ENCODE results near the gene SLCO3A1.

The SLCO3A1 gene

DNA sequence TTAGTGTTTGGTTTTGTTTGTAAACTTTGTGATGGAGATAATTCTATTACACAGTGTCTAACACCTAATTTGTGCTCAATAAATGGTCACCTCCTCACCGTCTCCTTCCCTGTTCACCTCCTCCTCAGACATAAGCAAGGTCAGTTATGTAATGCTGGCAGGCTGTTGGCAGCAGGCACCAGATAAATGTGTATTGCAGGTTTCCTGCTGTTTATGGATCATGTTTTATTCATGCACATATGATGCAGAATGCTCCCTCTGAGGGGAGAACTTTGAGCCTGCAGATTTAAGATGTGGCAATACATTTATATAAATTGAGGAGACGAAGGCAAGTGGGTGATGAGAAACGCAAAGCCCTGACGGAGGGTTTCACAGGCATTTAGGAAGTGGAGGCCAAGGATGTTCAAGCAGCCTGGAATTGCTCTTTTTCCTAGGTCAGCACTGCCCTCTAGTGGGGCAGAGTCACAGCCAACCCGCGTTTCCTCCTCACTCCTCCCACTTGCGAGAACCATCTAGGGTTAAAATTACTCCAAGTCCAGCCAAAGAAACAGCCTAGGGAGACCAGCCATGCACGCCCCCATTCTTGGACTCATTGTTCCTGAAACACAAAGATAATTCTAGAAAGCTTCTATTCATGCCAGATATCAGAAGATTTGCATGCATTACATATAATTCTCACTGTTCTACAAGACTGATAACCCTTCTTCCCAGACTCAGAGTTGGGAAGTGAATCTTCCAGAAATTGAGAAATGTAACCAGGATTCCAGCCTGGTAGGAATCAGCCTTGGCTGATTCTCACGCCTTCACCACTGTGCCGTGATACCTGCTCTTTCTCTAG is 228.7 kb downstream of the SLCO3A1 start:
- no peak overlapping the region for H3K4me3 ChIP-seq (ENCODE audit: low read length)
- peak; percentile 34 for DNase-seq (ENCODE audit: low read depth)
- TF ChIP-seq, protein P1, sequence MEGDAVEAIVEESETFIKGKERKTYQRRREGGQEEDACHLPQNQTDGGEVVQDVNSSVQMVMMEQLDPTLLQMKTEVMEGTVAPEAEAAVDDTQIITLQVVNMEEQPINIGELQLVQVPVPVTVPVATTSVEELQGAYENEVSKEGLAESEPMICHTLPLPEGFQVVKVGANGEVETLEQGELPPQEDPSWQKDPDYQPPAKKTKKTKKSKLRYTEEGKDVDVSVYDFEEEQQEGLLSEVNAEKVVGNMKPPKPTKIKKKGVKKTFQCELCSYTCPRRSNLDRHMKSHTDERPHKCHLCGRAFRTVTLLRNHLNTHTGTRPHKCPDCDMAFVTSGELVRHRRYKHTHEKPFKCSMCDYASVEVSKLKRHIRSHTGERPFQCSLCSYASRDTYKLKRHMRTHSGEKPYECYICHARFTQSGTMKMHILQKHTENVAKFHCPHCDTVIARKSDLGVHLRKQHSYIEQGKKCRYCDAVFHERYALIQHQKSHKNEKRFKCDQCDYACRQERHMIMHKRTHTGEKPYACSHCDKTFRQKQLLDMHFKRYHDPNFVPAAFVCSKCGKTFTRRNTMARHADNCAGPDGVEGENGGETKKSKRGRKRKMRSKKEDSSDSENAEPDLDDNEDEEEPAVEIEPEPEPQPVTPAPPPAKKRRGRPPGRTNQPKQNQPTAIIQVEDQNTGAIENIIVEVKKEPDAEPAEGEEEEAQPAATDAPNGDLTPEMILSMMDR (conservative IDR thresholded peaks at IDR 0.05; ENCODE audit: low read depth, low read length): peak; percentile 93

GRCh38 chr15:92083190-92083589 is 229.7 kb downstream of the SLCO3A1 start:
- H3K4me3 ChIP-seq (ENCODE audit: low read length): no peak overlapping the region
- TF ChIP-seq, protein P1 (conservative IDR thresholded peaks at IDR 0.05; ENCODE audit: low read depth, low read length): no peak
- DNase-seq (ENCODE audit: low read depth): no peak

DNA sequence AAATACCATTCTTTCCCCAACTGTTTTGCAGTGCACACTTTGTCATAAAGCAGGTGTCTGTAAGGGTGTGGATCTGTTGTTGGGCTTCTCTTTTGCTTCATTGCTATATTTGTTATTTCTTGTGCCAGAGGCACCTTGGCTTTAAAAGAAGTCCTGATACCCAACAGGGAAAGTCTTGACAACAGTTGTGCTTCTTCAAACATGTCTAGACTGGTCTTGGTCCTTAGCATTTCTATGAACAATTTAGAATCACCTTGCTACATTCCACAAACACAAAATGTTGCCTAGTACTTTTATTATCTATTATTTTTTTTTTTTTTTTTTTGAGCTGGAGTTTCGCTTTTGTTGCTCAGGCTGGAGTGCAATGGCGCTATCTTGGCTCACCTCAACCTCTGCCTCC is 233.7 kb downstream of the SLCO3A1 start:
- DNase-seq (ENCODE audit: low read depth): no peak
- TF ChIP-seq, protein P1 (conservative IDR thresholded peaks at IDR 0.05; ENCODE audit: low read depth, low read length): no peak
- H3K4me3 ChIP-seq (ENCODE audit: low read length): no peak overlapping the region

GRCh38 chr15:92091155-92091734 is 237.7 kb downstream of the SLCO3A1 start:
- no peak for DNase-seq (ENCODE audit: low read depth)
- no peak overlapping the region for H3K4me3 ChIP-seq (ENCODE audit: low read length)
- TF ChIP-seq, protein P1 (conservative IDR thresholded peaks at IDR 0.05; ENCODE audit: low read depth, low read length): peak; percentile 85

DNA sequence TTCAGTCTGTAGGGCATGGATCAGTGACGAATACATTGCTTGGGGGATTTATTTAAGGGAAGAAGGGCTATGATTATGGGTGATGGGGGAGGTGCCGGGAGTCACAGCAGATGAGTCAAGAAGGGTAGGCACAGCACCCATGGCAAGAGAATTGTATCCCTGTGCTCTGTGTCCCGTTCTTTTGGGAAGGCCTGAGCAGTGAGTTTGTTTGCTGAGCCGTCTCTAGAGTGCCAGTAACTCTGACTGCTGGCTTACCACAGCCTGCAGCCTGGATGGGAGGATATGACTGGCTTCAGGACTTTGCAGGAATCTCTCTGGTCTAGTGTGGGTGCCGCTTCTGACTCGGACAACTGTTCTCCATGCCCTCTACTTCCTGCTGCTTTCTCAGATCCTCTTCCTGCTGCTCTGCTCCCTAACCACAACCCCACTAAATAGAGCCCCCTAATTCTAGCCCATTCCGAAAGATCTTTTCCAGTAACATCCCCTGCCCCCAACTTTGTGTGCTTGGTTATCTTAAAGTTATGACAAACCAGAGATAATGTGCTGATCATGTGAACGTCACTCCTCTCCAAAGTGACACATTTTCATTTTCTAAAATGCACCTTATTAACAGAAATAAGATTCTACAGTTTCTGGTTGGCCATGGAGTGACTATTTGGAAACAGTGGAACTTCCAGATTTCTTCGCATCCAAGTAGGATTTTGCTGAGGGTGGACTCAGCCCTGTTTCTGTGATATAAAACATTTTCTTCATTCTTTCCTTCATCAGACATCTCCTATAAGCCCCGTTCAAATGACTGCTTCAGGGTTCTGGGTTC is 239.0 kb downstream of the SLCO3A1 start:
- H3K4me3 ChIP-seq (ENCODE audit: low read length): no peak overlapping the region
- TF ChIP-seq, protein P1 (conservative IDR thresholded peaks at IDR 0.05; ENCODE audit: low read depth, low read length): no peak

GRCh38 chr15:92095693-92096092 is 242.2 kb downstream of the SLCO3A1 start:
- no peak for DNase-seq (ENCODE audit: low read depth)

More for the DNA sequence above, 239.0 kb downstream of the SLCO3A1 start:
- no peak for DNase-seq (ENCODE audit: low read depth)

More at GRCh38 chr15:92095693-92096092, 242.2 kb downstream of the SLCO3A1 start:
- no peak overlapping the region for H3K4me3 ChIP-seq (ENCODE audit: low read length)
- TF ChIP-seq, protein P1 (conservative IDR thresholded peaks at IDR 0.05; ENCODE audit: low read depth, low read length): no peak

Measured in retinal pigment epithelial cell (primary cell).